HL-60 (cell line): ENCODE results near the gene MBD3L4.
"Not testable (repeated sequence)": the region's sequence is repeated elsewhere in the genome, so short reads cannot be mapped to it uniquely, and the experiment has no call there.

Source experiments
- DNase-seq, 2 experiments: peaks; one replicate each; pipeline ENCODE4 v3.0.0-alpha.2; 2010 to 2020; ENCODE audit warnings: low read depth in 1 of 2, low spot score in 1 of 2
- H3K27ac ChIP-seq: fragments of 250-450 bp; sonication (Bioruptor Pico); replicated peaks from 2 replicates; pipeline ENCODE4 v1.5.1; 2020; ENCODE audit warnings: mild to moderate bottlenecking, moderate library complexity
- H3K27me3 ChIP-seq: fragments of 250-450 bp; sonication (Bioruptor Pico); 2 replicates; pipeline ENCODE4 v1.5.1; 2021; ENCODE audit warnings: mild to moderate bottlenecking, moderate library complexity; ENCODE audit not compliant: insufficient read depth, poor library complexity, severe bottlenecking
- H3K4me3 ChIP-seq: replicated peaks from 2 replicates; pipeline ENCODE4 v1.5.1; 2011; ENCODE audit warnings: mild to moderate bottlenecking, control low read depth, low read length; ENCODE audit not compliant: insufficient read depth
- CTCF ChIP-seq: IDR thresholded peaks from one replicate; pipeline ENCODE4 v1.5.1; 2011; ENCODE audit warnings: low read length, control low read depth, inconsistent platforms; ENCODE audit not compliant: insufficient read depth
- GABPA ChIP-seq: IDR thresholded peaks from 2 replicates; pipeline ENCODE4 v1.6.1; 2012; ENCODE audit warnings: low read depth
- REST ChIP-seq: IDR thresholded peaks from 2 replicates; pipeline ENCODE4 v1.6.1; 2012; ENCODE audit warnings: low read depth; ENCODE audit not compliant: insufficient replicate concordance
- SPI1 ChIP-seq: IDR thresholded peaks from 2 replicates; pipeline ENCODE4 v1.6.1; 2012; ENCODE audit warnings: low read depth, mild to moderate bottlenecking, borderline replicate concordance

The MBD3L4 gene

GRCh38 chr19:7056371-7056770 is 16.4 kb upstream of the MBD3L4 start:
- DNase-seq: not testable (repeated sequence)

GRCh38 chr19:7055679-7056078 is 15.7 kb upstream of the MBD3L4 start:
- H3K4me3 ChIP-seq, H3K27me3 ChIP-seq, H3K27ac ChIP-seq, DNase-seq: not testable (repeated sequence)

More at GRCh38 chr19:7056371-7056770, 16.4 kb upstream of the MBD3L4 start:
- not testable (repeated sequence) for H3K27ac ChIP-seq, H3K4me3 ChIP-seq, H3K27me3 ChIP-seq

- H3K4me3 ChIP-seq, H3K27me3 ChIP-seq, DNase-seq, H3K27ac ChIP-seq: not testable (repeated sequence)
Measured at GRCh38 chr19:7054635-7055368, 14.8 kb upstream of the MBD3L4 start.

GRCh38 chr19:7052896-7053295 is 12.9 kb upstream of the MBD3L4 start:
- not testable (repeated sequence) for DNase-seq, H3K27ac ChIP-seq, H3K27me3 ChIP-seq, H3K4me3 ChIP-seq

GRCh38 chr19:7051421-7051820 is 11.4 kb upstream of the MBD3L4 start:
- H3K4me3 ChIP-seq, DNase-seq, H3K27me3 ChIP-seq, H3K27ac ChIP-seq: not testable (repeated sequence)

GRCh38 chr19:7049021-7049420 is 9.0 kb upstream of the MBD3L4 start, which contains the start of gene MBD3L2:
Gene MBD3L2 (plus strand): TSS chr19:7049321. CDS start chr19:7049374, 53 bp downstream.
- DNase-seq: not testable (repeated sequence)

GRCh38 chr19:7041563-7041962 is 1.6 kb upstream of the MBD3L4 start:
- H3K27ac ChIP-seq, DNase-seq, H3K4me3 ChIP-seq, H3K27me3 ChIP-seq: not testable (repeated sequence)

More at GRCh38 chr19:7049021-7049420, 9.0 kb upstream of the MBD3L4 start, which contains the start of gene MBD3L2:
- not testable (repeated sequence) for H3K27me3 ChIP-seq, H3K4me3 ChIP-seq, H3K27ac ChIP-seq

GRCh38 chr19:7030278-7030677 is 9.7 kb downstream of the MBD3L4 start, which contains the start of gene MBD3L5:
Gene MBD3L5 (plus strand): TSS chr19:7030578. CDS start chr19:7030612, 34 bp downstream.
- H3K27me3 ChIP-seq, H3K4me3 ChIP-seq, DNase-seq, H3K27ac ChIP-seq: not testable (repeated sequence)

- not testable (repeated sequence) for H3K27me3 ChIP-seq, H3K27ac ChIP-seq, H3K4me3 ChIP-seq, DNase-seq
Measured at GRCh38 chr19:7028790-7029189, 11.2 kb downstream of the MBD3L4 start.

GRCh38 chr19:7021331-7021730 is 18.6 kb downstream of the MBD3L4 start, which contains the start of gene MBD3L2B:
Gene MBD3L2B (minus strand): TSS chr19:7021431. CDS start chr19:7021397, 34 bp downstream.
- not testable (repeated sequence) for H3K4me3 ChIP-seq, DNase-seq, H3K27me3 ChIP-seq, H3K27ac ChIP-seq

GRCh38 chr19:7018828-7019227 is 21.2 kb downstream of the MBD3L4 start:
- no peaks in the 10 kb centered on the region for H3K27me3 ChIP-seq
- TF ChIP-seq CTCF (no peak), GABPA (no peak), SPI1 (no peak), REST (no peak)
- DNase-seq: no peak
- no peak overlapping the region for H3K4me3 ChIP-seq
- H3K27ac ChIP-seq: no peak overlapping the region
